Mesendoderm (in vitro differentiated cells): ENCODE results near the gene DLG5.

Experiments used
- DNase-seq: peaks from one replicate; pipeline ENCODE4 v3.0.0; 2013
- H2AK5ac ChIP-seq: 2 replicates; pipeline ENCODE4 v1.6.1; 2013; ENCODE audit warnings: low read length, inconsistent platforms
- H2BK120ac ChIP-seq: 2 replicates; pipeline ENCODE4 v1.6.1; 2013; ENCODE audit warnings: low read depth, mild to moderate bottlenecking, low read length, moderate library complexity, mixed read lengths
- H2BK15ac ChIP-seq: replicated peaks from 2 replicates; pipeline ENCODE4 v1.6.1; 2013; ENCODE audit warnings: low read depth, mild to moderate bottlenecking, moderate library complexity
- H2BK5ac ChIP-seq: 2 replicates; pipeline ENCODE4 v1.6.1; 2013; ENCODE audit warnings: low read length, inconsistent platforms
- H3K18ac ChIP-seq: 2 replicates; pipeline ENCODE4 v1.6.1; 2013; ENCODE audit warnings: mild to moderate bottlenecking, low read length, mixed read lengths
- H3K23ac ChIP-seq: one replicate; pipeline ENCODE4 v1.6.1; 2013; ENCODE audit warnings: low read length
- H3K27ac ChIP-seq: 2 replicates; pipeline ENCODE4 v1.5.1; 2013; ENCODE audit warnings: low read depth, mild to moderate bottlenecking, inconsistent platforms, low read length, moderate library complexity
- H3K27me3 ChIP-seq: 2 replicates; pipeline ENCODE4 v1.6.1; 2013; ENCODE audit warnings: low read length, control low read depth, mild to moderate bottlenecking, inconsistent platforms; ENCODE audit not compliant: insufficient read depth, poor library complexity
- H3K36me3 ChIP-seq: 2 replicates; pipeline ENCODE4 v1.6.1; 2013; ENCODE audit warnings: low read length, inconsistent platforms; ENCODE audit not compliant: control insufficient read depth, insufficient read depth
- H3K4ac ChIP-seq: one replicate; pipeline ENCODE4 v1.6.1; 2013; ENCODE audit warnings: low read depth, mild to moderate bottlenecking, low read length, moderate library complexity
- H3K4me1 ChIP-seq: 2 replicates; pipeline ENCODE4 v1.6.1; 2013; ENCODE audit warnings: low read depth, low read length, inconsistent platforms; ENCODE audit not compliant: control insufficient read depth
- H3K4me2 ChIP-seq: 2 replicates; pipeline ENCODE4 v1.6.1; 2013; ENCODE audit warnings: low read length
- H3K4me3 ChIP-seq: 2 replicates; pipeline ENCODE4 v1.5.1; 2013; ENCODE audit warnings: mild to moderate bottlenecking, low read length
- H3K56ac ChIP-seq: one replicate; pipeline ENCODE4 v1.6.1; 2013; ENCODE audit warnings: low read length
- H3K79me1 ChIP-seq: 2 replicates; pipeline ENCODE4 v1.6.1; 2013; ENCODE audit warnings: low read length, inconsistent platforms
- H3K79me2 ChIP-seq: 2 replicates; pipeline ENCODE4 v1.6.1; 2013; ENCODE audit warnings: mild to moderate bottlenecking, low read length; ENCODE audit not compliant: control insufficient read depth, insufficient read depth
- H3K9ac ChIP-seq: 2 replicates; pipeline ENCODE4 v1.6.1; 2013; ENCODE audit warnings: low read length, inconsistent platforms
- H4K5ac ChIP-seq: one replicate; pipeline ENCODE4 v1.6.1; 2013; ENCODE audit warnings: low read length
- H4K8ac ChIP-seq: one replicate; pipeline ENCODE4 v1.6.1; 2013; ENCODE audit warnings: low read depth, mild to moderate bottlenecking, control low read depth, low read length, moderate library complexity
- WGBS: extraction: QIAGEN DNeasy Blood & Tissue Kit; methylation state at CpG from one replicate; pipeline ENCODE4 v1.1.7; 2013; ENCODE audit warnings: low lambda C conversion rate, missing lambda C conversion rate; ENCODE audit not compliant: insufficient coverage; ENCODE audit errors: extremely low coverage; 5-methylcytosine and 5-hydroxymethylcytosine counted together

The DLG5 gene

DNA sequence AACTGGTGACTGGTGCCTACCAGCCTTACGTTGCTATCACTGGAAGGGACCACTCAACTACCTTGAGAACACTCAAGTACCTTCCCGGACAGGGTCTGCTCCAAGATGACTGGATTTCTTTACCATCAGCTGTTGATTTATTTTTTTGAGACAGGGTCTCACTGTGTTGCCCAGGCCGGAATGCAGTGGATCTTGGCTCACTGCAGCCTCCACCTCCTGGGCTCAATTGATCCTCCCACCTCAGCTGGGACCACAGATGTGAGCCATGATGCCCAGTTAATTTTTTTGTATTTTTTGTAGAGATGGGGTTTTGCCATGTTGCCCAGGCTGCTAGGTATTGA is 45.2 kb upstream of the DLG5 start:
- no peak overlapping the region for H3K4me3 ChIP-seq
- H3K18ac ChIP-seq = peak overlapping the region; percentile 82
- peak overlapping the region; percentile 33 for H3K27ac ChIP-seq
- no CpG with 5 or more reads among the region's 3 CpGs for WGBS
- peak overlapping the region; percentile 21 for H4K5ac ChIP-seq
- H3K36me3 ChIP-seq = no peaks in the 10 kb centered on the region
- H4K8ac ChIP-seq = no peak overlapping the region
- peak overlapping the region; percentile 80 for H2AK5ac ChIP-seq
- no peak overlapping the region for H3K4me2 ChIP-seq
- no peaks in the 10 kb centered on the region for H3K79me1 ChIP-seq
- H3K9ac ChIP-seq = no peak overlapping the region
- peak overlapping the region; percentile 96 for H3K4ac ChIP-seq
- peaks cover 5% of the 10 kb centered on the region for H3K4me1 ChIP-seq
- H2BK15ac ChIP-seq = peak overlapping the region; percentile 62
- no peaks in the 10 kb centered on the region for H3K27me3 ChIP-seq
- no peak for DNase-seq
- peak overlapping the region; percentile 68 for H3K56ac ChIP-seq
- peak overlapping the region; percentile 92 for H2BK5ac ChIP-seq
- H3K79me2 ChIP-seq = no peaks in the 10 kb centered on the region
- no peak overlapping the region for H3K23ac ChIP-seq
- H2BK120ac ChIP-seq = peak overlapping the region; percentile 16

DNA sequence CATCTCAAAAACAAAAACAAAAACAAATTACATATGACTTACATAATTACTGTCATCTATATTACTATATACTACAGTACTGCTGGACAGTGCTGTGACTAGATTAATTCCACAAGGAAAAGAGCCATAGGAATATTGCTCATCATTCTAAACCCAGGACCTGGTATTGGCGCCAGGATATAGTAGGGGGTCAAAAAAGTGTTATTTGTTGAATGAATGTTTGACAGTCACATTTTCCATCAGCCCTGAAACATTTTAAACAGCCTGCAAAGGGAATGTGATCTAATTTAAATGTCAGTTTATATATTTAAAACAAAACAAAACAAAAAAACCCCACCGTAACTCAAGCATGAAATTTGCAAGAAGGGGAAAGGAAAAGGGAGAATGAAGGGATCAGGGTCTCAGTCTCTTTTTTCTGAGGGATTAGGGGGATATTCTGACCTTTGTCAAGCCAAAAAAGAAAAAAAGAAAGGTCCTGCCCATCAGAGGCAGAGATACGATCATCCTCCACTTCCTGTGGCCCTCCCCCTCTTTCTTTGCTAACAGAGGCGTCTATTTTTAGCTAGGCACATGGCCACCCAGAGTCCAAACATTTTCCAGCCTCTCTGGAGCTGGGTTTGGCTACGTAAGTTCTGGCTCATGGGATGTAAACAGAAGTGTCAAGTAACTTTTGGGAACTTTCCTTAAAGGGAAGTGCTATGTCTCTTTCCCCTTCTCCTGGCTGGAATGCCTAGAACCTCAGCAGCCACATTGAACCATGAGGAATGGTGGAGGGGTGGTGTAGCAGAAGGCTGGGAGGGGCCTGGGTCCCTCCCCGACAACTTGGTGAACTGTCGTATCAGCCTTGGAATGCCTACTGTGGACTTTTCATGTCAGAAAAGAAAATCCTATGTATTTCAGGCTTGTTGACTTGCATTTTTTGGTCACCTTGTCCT is 44.6 kb upstream of the DLG5 start:
- no peaks in the 10 kb centered on the region for H3K79me2 ChIP-seq
- H3K36me3 ChIP-seq = no peaks in the 10 kb centered on the region
- H2BK120ac ChIP-seq = peak overlapping the region; percentile 52
- H2BK5ac ChIP-seq = peak overlapping the region; percentile 92
- no peaks in the 10 kb centered on the region for H3K79me1 ChIP-seq
- peak overlapping the region; percentile 68 for H3K56ac ChIP-seq
- peak overlapping the region; percentile 80 for H2AK5ac ChIP-seq
- peak overlapping the region; percentile 96 for H3K4ac ChIP-seq
- H3K4me3 ChIP-seq = no peak overlapping the region
- peak; percentile 95 for DNase-seq
- H3K27ac ChIP-seq = peak overlapping the region; percentile 36
- H2BK15ac ChIP-seq = peak overlapping the region; percentile 62
- no CpG with 5 or more reads among the region's 7 CpGs for WGBS
- peak overlapping the region; percentile 21 for H4K5ac ChIP-seq
- no peaks in the 10 kb centered on the region for H3K27me3 ChIP-seq
- H3K18ac ChIP-seq = peak overlapping the region; percentile 82
- H3K4me1 ChIP-seq = peaks cover 5% of the 10 kb centered on the region
- H3K23ac ChIP-seq = no peak overlapping the region
- no peak overlapping the region for H3K4me2 ChIP-seq
- no peak overlapping the region for H4K8ac ChIP-seq
- no peak overlapping the region for H3K9ac ChIP-seq

DNA sequence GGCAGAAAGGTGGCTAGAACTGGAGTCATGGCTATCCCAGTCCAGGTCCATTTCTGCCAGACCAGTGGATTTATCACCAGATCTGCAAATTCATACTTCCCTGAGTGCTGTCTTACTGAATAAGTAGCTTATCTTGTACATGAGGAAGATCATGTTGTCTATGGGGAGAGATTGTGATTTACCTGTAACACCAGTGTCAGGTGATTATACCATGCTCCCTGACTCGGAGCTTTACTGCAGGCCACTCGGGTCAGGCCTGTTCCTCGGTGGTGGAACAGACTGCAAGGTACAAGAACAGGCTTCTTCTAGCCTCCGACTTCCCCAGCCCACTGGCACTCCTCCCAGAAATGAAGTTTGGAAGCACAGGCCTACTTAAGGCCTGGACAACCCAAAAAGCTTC is 42.6 kb upstream of the DLG5 start:
- Histone ChIP-seq H3K56ac (no peak overlapping the region), H3K4me3 (no peak overlapping the region), H3K4ac (no peak overlapping the region), H3K4me2 (no peak overlapping the region), H2BK15ac (no peak overlapping the region), H3K36me3 (no peaks in the 10 kb centered on the region), H3K27ac (no peak overlapping the region), H4K5ac (no peak overlapping the region), H3K79me2 (no peaks in the 10 kb centered on the region), H3K9ac (no peak overlapping the region), H2BK120ac (peak overlapping the region; percentile 65), H4K8ac (no peak overlapping the region), H3K79me1 (no peaks in the 10 kb centered on the region), H3K27me3 (no peaks in the 10 kb centered on the region), H2BK5ac (no peak overlapping the region), H3K4me1 (peaks cover 5% of the 10 kb centered on the region), H3K18ac (peak overlapping the region; percentile 77), H2AK5ac (peak overlapping the region; percentile 22), H3K23ac (no peak overlapping the region)
- no CpG with 5 or more reads among the region's 4 CpGs for WGBS
- no peak for DNase-seq

DNA sequence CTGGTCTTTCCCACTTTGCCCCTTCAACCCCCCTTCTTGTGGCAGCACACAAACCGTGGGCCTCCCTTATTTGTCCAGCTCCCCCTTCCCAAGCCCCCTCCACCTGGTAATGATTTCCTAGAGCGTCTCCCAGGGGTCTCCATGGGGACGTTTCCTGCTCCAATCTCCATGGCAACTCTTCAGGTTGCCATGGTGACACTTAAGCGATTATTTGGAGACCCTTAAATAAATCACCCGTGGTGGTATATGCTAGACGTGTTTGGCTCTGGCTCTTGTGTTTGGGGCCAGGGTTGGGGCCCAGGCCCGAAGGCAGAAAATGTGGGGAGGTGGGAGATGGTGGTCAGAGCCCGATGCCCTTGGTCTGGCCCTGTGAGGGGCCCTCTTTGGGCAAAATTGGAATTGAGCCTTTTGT is 41.1 kb upstream of the DLG5 start:
- no peak overlapping the region for H4K8ac ChIP-seq
- peaks cover 5% of the 10 kb centered on the region for H3K4me1 ChIP-seq
- no peak overlapping the region for H3K23ac ChIP-seq
- no peak overlapping the region for H3K4me3 ChIP-seq
- no peaks in the 10 kb centered on the region for H3K79me1 ChIP-seq
- no peak overlapping the region for H3K4ac ChIP-seq
- no peaks in the 10 kb centered on the region for H3K36me3 ChIP-seq
- H2BK15ac ChIP-seq = no peak overlapping the region
- H2AK5ac ChIP-seq = no peak overlapping the region
- H3K9ac ChIP-seq = no peak overlapping the region
- H2BK5ac ChIP-seq = no peak overlapping the region
- no peak overlapping the region for H3K18ac ChIP-seq
- H3K79me2 ChIP-seq = no peaks in the 10 kb centered on the region
- WGBS = no CpG with 5 or more reads among the region's 8 CpGs
- DNase-seq = peak; percentile 72
- no peak overlapping the region for H2BK120ac ChIP-seq
- H3K4me2 ChIP-seq = no peak overlapping the region
- no peak overlapping the region for H3K27ac ChIP-seq
- no peak overlapping the region for H3K56ac ChIP-seq
- H4K5ac ChIP-seq = no peak overlapping the region
- no peaks in the 10 kb centered on the region for H3K27me3 ChIP-seq

DNA sequence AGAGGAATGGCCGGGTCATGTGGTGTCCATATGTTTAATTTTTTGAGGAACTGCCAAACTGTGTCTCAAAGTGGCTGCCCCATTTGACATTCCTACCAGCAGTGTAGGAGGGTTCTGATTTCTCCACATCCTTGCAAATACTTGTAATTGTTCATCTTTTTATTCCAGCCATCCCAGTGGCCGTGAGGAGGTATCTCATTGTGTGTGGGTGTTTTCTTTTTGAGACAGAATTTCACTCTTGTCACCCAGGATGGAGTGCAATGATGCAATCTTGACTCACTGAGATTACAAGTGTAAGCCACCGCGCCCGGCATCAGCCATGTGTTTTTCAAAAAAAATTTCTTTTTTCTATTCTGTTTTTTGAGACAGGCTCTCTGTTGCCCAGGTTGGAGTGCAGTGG is 38.7 kb upstream of the DLG5 start:
- no peaks in the 10 kb centered on the region for H3K79me2 ChIP-seq
- no peak overlapping the region for H3K4me3 ChIP-seq
- no peak overlapping the region for H2BK120ac ChIP-seq
- no peak overlapping the region for H3K18ac ChIP-seq
- H3K56ac ChIP-seq = no peak overlapping the region
- no peak overlapping the region for H3K27ac ChIP-seq
- no peak overlapping the region for H3K4me2 ChIP-seq
- WGBS = no CpG with 5 or more reads among the region's 5 CpGs
- H3K27me3 ChIP-seq = no peaks in the 10 kb centered on the region
- no peak overlapping the region for H4K8ac ChIP-seq
- no peak overlapping the region for H3K4ac ChIP-seq
- DNase-seq = no peak
- no peak overlapping the region for H4K5ac ChIP-seq
- no peak overlapping the region for H3K9ac ChIP-seq
- no peaks in the 10 kb centered on the region for H3K4me1 ChIP-seq
- no peak overlapping the region for H2BK5ac ChIP-seq
- H3K36me3 ChIP-seq = no peaks in the 10 kb centered on the region
- no peak overlapping the region for H2AK5ac ChIP-seq
- no peak overlapping the region for H2BK15ac ChIP-seq
- H3K23ac ChIP-seq = no peak overlapping the region
- H3K79me1 ChIP-seq = no peaks in the 10 kb centered on the region
